Fibroblast of skin of abdomen (primary cell): ENCODE data around the gene DACT3.

Experiments used
- DNase-seq: peaks from one replicate; pipeline ENCODE4 v3.0.0-alpha.2; 2013

Gene DACT3

DNA sequence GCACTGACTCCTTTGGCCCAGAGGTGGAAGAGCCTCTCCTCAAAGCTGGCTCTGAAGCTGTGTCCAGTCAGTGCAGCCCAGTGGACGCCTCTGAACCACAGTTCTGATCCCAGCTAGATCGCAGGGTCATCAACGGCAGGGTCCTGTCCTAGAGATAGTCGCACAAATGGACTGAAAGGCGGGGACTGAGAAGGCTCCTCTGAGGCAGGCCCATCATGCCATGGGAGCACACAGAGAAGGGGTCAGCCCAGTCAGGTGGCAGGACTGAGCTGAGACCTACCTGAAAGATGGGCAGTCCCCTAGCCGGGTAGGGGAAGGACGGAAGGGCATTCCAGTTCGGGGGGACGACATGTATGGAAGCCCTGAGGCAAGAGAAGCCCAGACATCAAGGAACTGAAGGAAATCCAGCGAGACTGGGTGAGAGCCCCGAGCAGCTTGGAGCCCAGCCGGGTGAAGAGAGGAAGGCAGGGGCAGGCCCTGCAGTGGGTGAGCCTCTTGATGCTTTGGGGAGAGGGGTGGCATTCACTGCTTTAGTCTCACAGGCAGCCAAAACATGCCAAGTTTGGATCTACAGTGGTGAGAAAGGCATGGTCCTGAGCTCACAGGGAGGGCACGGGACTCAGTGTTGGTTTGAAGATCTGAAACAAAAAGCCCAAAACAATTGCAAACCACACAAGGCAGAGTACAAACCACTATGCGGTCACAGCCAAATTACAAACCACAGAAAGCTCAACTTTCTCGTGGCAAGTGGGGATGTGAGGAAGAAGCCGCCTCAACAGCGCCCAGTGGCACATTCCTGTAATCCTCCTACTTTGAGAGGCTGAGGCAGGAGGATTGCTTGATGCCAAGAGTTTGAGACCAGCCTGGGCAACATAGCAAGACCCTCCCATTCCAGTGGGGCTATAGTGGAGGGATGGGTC is 49.9 kb downstream of the DACT3 start:
- DNase-seq, result peak; percentile 47

DNA sequence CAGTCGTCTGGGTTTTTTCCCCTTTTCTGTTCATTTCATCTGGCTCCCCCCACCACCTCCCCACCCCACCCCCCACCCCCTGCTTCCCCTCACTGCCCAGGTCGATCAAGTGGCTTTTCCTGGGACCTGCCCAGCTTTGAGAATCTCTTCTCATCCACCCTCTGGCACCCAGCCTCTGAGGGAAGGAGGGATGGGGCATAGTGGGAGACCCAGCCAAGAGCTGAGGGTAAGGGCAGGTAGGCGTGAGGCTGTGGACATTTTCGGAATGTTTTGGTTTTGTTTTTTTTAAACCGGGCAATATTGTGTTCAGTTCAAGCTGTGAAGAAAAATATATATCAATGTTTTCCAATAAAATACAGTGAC is 50.6 kb downstream of the DACT3 start:
- no peak for DNase-seq

DNA sequence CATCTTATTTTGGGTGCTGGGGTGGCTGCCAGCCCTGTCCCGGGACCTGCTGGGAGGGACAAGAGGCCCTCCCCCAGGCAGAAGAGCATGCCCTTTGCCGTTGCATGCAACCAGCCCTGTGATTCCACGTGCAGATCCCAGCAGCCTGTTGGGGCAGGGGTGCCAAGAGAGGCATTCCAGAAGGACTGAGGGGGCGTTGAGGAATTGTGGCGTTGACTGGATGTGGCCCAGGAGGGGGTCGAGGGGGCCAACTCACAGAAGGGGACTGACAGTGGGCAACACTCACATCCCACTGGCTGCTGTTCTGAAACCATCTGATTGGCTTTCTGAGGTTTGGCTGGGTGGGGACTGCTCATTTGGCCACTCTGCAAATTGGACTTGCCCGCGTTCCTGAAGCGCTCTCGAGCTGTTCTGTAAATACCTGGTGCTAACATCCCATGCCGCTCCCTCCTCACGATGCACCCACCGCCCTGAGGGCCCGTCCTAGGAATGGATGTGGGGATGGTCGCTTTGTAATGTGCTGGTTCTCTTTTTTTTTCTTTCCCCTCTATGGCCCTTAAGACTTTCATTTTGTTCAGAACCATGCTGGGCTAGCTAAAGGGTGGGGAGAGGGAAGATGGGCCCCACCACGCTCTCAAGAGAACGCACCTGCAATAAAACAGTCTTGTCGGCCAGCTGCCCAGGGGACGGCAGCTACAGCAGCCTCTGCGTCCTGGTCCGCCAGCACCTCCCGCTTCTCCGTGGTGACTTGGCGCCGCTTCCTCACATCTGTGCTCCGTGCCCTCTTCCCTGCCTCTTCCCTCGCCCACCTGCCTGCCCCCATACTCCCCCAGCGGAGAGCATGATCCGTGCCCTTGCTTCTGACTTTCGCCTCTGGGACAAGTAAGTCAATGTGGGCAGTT is 51.2 kb downstream of the DACT3 start:
- DNase-seq, result no peak

DNA sequence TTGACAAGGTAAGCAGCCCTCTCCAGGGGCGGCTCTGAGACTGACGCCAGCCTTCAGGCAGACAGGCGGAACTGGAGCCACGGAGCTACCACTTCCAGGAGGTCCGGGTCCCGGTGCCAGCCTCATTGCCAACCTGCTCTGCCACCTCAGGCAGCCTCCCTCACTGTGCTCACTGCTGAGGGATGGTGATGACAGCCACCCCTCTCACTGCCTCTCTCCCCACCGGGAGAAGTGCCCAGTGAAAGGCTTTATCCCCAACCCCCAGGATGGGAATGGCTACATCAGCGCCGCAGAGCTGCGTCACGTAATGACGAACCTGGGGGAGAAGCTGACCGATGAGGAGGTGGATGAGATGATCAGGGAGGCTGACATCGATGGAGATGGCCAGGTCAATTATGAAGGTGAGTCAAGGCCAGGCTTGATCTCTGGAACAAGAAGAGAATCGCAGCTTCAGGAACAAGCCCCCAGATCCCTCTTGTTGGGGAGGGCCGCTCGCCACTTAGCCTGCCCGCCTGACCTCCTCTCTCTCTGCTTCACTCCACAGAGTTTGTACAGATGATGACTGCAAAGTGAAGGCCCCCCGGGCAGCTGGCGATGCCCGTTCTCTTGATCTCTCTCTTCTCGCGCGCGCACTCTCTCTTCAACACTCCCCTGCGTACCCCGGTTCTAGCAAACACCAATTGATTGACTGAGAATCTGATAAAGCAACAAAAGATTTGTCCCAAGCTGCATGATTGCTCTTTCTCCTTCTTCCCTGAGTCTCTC is 52.2 kb downstream of the DACT3 start:
- DNase-seq, result no peak

DNA sequence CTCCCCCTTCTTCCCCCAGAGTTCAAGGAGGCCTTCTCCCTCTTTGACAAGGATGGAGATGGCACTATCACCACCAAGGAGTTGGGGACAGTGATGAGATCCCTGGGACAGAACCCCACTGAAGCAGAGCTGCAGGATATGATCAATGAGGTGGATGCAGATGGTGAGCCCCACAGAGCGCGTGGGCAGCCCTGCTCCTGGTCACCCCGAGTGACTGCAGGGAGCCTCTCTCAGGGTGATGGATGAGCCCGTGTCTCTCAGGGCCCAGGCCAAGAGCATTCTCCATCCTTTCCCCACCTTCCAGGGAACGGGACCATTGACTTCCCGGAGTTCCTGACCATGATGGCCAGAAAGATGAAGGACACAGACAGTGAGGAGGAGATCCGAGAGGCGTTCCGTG is 52.8 kb downstream of the DACT3 start:
- no peak for DNase-seq

- DNase-seq, result no peak
Observed at GRCh38 chr19:46607448-46607841, 53.5 kb downstream of the DACT3 start.

DNA sequence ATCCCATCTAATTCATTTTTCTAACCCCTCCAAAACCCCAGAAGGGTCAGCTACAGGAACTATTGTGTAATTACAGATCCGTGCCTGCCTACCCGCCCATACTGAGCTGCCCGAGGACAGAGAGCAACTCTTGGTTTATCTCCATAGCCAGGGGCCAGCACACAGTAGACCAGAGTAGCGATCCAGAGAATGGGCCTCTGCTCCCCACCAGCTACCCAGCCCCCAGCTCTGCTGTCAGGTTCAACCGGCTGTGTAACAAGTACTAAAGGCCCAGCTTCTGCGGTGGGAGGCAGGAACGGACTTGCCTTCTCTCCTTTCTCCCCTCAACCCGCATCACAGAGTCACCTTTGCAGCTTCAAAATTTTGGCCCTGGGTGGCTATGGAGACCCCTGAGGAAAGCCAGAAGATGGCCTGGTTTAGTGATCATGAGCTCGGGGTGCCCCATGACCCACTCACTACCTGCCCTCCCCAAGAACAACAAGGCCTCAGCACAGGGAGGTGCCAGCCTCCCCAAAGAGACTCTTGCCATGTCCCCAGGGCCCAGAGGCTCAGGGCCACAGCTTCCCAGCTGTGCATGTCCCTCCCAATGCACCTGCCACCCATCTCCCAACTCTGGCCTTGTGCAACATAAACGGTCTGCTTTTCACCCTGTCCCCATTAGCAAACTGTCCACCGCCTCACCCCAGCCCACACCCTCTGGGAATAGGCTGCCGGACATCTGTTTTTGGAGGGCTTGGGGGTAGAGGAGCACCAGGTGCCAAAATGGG is 54.1 kb downstream of the DACT3 start:
- no peak for DNase-seq

- DNase-seq, result no peak
Observed at GRCh38 chr19:46606019-46606418, 55.0 kb downstream of the DACT3 start.

- DNase-seq, result no peak
Observed at GRCh38 chr19:46605356-46605821, 55.6 kb downstream of the DACT3 start.

DNA sequence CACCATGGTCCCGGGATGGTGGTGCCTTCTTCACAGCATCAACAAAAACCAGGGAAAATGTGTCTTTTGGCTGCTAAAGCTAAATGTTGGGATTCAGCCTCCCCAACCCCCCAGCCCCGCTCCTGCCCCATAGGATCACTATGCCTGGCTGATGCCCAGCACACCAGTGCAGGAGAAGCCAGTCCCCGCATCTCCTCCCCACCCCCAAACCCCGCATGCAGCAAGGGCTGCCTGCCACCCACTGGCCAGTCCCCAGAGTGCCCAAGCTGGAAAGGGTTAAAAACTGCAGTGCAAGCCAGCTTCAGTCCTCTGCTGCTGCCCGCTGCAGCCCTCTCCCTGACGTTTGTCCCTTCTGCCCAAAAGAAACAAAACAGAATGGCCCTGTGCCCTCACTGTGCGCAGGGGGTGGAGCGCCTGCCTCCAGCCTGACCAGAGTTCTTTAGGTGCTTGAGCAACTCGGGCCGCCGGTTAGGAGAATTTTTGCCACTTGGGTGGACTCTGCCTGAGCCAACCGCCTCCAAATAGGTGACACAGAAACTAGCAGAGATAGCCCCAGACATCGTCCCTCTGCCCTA is 56.1 kb downstream of the DACT3 start:
- DNase-seq, result no peak

DNA sequence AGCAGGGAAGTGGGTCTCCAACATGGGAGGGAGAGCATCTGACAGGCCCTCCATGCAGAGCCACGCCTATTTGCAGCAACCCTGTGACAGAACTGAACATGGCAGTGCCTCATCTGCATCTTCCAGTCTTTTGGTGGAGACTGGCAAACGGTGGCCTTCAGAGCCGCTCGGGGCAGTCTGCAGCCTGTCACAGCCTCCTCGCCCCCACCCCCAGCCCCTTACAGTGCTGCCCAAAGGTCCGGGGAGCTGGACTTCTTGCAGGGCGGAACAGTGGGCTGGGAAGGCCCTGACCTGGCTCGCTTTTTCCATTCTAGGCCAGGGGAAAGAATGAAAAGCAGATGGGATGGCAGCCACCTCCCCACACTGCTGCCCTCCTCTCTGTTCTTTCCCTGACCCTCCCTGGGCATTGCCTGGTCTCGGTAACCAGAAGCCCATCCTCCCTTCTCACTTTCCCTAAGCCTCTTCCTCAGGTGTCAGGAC is 57.2 kb downstream of the DACT3 start:
- no peak for DNase-seq

- DNase-seq, result no peak
Observed at GRCh38 chr19:46603195-46603637, 57.8 kb downstream of the DACT3 start.

DNA sequence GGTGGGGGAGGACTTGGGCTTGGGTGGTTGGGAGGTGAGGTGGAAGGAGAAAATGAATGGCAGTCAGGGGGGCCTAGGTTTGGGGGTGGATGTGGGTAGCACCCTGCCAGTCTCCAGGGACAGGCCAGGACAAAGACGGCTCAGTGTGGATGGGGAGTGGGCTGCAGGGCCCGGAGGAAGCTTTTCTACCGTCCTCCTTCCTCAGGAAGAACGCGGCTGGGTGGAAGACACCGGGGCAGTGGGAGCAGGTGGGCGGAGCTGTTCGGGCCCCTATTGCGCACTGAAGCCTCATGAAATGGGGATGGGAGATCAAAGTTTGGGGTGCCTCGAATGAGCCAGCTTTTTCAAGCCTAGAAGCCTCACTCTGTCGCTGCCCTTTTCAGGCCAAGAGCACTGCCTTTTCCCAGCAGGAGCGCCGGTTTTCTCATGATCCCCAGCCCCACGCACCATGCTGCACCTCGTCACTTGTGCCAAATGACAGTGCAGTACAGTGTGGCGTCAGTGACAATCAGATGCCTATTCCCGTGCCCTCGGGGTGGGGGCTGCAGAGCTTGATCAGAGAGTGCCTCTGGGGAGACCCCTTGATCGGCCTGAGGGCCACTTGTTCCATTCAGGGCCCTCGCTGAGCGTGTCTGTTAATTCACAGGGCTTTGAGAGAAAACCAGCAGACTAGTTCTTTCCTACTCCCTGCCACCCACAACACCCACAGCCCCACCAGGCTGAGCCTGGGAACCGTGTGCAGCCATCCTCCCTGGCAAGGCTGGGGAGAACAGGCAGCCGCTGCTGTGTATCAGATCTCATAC is 58.4 kb downstream of the DACT3 start:
- no peak for DNase-seq

DNA sequence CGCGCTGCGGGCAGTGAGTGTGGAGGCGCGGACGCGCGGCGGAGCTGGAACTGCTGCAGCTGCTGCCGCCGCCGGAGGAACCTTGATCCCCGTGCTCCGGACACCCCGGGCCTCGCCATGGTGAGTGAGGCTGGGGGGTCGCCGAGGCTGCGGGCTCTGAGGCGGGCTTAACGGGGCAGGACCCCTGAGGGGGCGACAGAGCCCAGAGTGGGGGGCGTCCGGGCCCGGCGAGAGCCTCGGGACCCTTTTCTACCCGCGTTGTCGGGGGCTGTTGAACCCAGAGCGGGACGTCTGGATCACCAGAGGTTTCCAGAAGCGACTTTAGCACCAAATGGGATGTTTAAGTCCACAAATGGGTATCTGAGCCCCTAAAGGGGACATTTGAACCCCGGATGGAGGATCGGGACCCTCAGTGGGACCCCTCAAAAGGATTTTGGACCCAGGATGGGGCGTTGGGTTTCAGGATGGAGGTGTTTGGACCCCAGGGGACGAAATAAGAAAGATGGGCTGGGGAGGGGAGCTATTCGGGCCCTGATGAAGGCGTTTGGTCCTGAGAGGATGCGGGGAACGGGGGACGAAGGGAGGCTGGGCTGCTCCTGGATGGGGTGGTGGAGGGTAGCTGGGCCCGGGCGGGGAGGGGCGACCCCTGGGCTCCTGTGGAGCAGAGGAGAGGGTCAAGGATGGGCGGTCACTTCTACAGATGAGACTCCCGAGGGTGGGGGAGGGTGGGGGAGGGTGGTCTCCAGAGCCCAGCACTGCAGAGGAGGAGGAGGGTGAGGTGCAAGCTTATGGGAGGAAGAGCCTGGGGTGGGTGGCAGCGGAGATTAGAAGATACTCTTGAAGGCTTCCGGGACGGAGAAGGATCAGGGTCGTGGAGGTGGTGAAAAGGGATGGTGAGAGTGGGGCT is 59.4 kb downstream of the DACT3 start, which contains the start of gene CALM3:
CALM3 (plus strand) TSS at position 13 of the 907 bp plus-strand sequence; CDS start at position 118, 105 bp downstream.
- no peak for DNase-seq

DNA sequence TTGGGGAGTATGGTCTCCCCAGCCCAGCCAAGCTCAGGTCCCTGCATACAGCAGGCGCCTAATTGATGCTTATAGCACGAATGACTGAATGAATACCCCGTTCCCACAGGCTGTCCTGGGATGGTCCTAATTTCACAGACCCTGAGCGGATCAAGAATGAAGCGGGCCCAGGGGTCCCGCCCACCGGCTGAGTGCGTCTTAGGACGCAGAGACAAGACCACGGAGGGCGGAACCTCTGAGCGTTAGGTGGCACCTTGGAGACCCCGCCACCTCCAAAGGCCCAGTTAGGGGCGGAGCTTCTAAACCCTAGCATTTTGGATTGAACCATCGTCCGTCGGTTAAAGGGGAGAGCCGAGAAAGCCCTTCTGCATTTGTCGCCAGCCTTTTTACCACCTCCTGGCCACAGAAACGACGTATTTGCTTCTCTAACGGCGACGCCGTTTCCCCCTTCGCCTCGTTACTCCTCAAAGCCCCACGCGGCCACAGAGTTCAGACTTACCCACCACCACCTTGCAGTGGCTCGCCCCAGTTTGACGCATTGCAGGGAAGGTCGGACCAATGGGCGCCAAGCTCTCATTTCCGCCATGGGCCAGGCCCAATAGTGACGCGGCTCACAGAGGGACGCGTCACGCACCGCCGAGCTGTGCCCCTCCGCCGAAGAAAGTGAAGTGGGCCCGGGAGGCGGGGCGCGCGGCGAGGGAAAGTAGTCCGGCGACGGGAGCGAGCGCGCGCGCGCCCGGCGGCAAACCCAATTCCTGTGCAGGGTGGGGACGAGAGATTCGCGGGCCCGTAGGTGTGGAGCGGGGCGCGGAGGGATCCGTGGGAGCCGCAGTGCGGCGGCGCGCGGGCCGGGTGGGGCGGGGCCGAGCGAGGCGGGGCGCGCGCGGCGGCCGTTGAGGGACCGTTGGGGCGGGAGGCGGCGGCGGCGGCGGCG is 60.3 kb downstream of the DACT3 start:
- peak; percentile 98 for DNase-seq

GRCh38 chr19:46599716-46600373 is 61.1 kb downstream of the DACT3 start:
- DNase-seq, result no peak

- no peak for DNase-seq
Observed at GRCh38 chr19:46598372-46598917, 62.5 kb downstream of the DACT3 start.
